ENCODE measurements around the gene SMAD3. TPM values are rescaled to one million over a fixed set of nuclear protein-coding genes. Genes with fewer than 3 reads are reported as not detected.

SMAD3 gene
- polyA plus RNA-seq, 4 donors: 42.6 to 62.2 (median 49.6) TPM

DNA sequence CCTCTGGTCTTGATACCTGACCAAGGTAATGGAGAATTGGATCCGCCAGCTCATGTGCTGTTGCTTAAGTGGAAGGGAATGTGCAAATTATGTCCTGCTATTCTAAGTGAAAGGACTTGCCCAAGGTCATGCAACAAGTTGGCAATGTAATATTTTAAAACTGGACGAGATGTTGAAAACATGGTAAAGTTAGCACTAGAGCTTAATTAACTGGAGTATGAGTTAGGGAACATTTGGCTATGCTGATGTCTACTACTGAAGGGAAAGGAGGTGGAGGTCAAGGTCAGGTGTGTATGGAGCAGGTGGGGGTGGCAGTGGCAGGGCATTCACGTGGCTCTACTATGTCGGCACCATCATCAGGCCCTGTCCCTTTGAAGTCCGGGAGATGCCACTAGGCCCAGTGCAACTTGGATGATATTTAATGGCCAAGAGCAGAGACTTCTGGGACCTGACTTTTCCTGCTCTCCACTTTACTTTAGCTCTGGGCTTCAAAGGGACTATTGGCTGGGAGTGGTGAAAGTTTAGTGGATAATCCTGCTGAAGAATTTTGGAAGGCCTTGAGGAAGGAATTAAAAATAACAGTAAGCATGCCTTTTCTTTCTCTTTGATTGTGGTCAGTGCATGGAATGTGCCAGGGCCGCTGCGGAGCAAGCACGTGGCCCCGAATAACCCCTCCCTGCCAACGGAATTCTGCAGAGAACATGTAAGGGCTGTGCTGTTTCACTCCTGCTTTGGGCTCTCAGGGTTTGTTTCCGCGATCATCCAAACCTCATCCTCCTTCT lies 14.9 kb downstream of the SMAD3 start:
- DNase-seq (ENCODE audit: low read depth in 4 of 4, low spot score in 2 of 4): no peak

DNA sequence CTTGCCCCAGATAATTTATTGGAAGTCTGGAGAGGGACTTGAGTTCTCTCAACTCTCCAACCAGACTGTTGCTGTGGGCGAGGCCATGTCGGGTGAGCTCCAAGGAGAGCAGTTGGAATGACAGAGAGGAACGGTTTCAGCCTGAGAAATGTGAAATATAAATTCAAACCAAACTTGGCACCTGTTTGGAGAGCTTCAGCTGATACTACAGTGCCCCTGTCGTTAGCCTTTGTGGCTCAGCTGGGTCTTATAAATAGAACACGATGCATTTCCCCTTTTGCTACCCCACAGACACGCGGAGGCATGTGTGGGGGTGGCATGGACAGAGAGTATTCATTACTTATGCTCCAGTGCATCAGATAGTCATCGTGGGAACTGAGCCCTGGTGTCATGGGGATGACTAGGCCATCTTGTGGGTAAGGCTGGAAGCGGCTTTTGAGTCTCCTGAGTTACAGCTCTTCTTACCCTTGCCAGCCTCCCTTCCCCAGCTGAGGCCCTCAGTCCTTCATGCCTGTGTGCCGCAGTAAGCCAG lies 15.6 kb downstream of the SMAD3 start:
- no peak for DNase-seq (ENCODE audit: low read depth in 4 of 4, low spot score in 2 of 4)

DNA sequence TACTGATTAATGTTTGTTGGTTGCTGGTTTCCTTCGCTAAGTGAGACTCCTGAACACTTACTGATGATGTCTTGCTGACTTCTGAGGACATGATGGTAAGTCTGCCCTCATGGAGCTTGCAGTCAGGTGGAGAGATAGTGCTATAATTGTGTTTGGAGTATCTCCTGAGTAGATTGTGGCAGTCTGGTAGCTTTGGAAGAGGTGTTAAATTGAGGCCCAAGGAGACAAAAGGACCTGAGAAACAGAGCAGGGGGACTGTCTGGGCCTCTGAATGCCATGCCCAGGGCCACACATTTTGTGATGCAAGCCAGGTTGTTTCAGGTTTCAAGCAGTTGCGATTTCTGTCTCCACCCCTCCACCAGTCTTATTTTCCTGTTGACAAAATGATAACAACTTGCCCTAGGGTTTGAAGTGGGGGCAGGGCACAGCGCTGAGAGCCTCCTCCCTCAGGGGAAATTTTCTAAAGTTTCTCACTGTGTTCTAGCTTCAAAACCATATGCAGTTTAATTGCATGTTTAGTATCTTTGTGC lies 16.7 kb downstream of the SMAD3 start:
- DNase-seq (ENCODE audit: low read depth in 4 of 4, low spot score in 2 of 4): no peak

DNA sequence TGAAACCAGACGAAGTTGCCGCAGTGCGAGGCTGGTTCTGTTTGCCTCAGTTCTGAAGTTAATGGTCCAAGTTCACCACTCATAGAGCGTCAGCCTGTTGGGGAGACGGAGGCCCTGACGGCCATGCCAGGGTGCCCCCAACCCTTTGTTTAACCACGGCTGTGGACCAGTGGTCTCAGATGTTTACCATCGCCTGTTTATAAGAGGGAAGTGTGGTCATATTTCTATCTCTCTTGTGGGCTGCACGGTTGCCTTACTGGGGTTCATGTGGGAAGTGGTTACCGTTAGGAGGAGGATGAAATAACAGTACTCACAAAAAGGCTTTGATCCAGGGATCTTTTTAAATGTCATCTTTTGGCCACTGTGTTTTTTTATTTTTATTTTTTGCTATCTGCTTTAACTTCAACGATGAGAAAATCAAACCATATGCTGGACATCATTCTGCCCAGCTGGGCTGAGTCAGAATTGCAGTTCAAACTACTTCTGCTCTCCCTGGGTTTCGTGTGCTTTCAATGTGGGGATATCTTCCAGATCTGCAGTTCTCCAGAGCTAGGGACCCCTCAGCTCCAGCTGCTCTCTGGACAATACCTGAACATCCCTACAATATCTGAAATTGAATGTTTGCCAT lies 17.8 kb downstream of the SMAD3 start:
- no peak for DNase-seq (ENCODE audit: low read depth in 4 of 4, low spot score in 2 of 4)

DNA sequence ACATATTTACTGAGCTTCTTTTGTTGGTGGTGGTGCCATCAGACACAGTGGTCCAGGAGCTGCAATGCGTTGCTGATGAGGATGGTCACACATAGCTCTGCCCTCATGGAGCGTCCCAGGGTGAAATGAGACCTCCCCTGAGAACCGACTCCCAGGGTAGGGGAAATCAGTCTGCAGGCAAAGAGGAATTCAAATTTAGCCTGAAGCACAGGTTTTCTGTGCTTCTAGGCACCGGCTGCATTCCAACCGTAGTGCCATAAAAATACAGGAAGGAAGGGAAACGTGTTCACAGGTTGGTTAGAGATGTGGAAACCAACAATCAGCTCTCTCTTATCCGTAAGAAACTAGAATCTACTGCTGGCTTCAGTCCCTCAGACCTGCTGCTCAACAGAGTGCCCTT lies 19.2 kb downstream of the SMAD3 start:
- DNase-seq (ENCODE audit: low read depth in 4 of 4, low spot score in 2 of 4): no peak

DNA sequence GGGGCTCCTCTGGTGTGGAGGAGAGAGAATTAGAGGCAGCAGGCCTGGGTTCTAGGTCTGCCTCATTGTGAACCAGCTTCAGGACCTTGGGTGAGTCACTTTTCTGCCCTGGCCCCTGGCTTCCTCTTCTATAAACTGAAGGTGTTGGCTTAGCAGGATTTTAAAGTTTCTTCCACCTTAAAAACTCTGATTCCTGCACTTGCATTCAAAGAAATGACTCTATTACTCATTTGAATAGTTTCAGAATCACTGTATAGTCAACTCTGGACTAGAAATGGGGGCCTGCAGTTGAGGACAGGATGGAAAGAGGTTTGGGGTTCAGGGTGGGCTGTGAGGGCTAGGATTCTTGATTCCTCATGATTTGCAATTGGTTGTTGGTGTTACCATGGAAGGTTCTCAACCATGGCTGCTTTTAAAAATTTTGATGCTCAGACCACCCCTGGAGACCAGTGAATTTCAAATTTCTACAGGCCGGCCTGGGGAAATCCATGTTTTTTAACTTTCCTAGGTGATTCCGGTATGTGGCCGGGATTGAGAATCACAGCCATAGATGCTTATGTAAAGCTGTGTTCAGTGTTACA lies 19.9 kb downstream of the SMAD3 start:
- DNase-seq (ENCODE audit: low read depth in 4 of 4, low spot score in 2 of 4): no peak

DNA sequence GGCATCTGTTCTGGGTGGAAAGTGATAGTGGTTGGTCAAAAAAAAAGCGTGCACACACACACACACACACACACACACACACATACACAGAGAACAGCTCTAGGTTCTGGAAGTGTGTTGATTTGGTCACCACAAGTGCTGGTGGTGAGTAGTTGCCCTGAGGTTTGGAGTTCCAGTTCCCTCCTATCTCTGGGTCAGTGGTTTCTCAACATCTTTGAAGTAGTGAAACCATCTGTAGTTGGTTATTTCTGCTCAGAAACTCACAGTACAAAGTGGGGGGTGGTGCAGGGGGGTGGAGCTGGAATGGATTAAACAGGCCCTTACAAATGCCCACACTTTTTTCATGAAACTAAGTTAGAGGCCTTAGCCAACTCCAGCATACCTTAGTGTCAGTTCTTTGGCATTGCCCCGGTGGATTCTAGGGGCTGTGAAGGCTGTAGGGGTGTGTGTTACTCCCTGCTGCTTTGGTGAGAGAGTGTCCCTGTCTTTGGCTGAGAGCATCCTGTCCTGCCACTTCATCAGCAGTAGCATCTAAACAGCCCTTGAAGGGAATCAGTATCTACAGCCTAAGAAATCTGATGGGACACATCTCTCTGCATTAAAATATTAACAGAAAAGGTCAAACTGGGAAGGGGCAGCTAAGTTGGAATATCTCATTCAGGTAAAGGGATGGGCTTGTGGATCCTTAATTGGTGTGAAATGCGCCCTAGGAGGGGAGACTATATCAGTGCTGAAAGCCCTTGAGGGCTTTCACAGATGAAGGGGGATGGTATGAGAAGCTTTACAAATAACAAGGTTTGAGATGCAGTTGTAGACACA lies 20.6 kb downstream of the SMAD3 start:
- no peak for DNase-seq (ENCODE audit: low read depth in 4 of 4, low spot score in 2 of 4)

DNA sequence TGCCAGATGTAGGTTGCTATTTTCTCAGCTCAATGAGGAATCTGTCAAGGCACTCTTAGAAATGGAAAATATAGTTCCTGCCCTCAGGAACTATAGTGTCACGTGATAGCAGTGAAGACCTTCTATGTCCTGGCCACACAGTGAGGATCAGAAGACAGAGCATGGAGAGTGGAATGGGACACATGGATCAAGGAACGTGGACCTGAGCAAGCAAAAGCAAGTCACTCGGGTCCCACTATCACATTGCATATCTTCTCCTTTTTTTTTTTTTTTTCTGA lies 21.2 kb downstream of the SMAD3 start:
- DNase-seq (ENCODE audit: low read depth in 4 of 4, low spot score in 2 of 4): no peak

DNA sequence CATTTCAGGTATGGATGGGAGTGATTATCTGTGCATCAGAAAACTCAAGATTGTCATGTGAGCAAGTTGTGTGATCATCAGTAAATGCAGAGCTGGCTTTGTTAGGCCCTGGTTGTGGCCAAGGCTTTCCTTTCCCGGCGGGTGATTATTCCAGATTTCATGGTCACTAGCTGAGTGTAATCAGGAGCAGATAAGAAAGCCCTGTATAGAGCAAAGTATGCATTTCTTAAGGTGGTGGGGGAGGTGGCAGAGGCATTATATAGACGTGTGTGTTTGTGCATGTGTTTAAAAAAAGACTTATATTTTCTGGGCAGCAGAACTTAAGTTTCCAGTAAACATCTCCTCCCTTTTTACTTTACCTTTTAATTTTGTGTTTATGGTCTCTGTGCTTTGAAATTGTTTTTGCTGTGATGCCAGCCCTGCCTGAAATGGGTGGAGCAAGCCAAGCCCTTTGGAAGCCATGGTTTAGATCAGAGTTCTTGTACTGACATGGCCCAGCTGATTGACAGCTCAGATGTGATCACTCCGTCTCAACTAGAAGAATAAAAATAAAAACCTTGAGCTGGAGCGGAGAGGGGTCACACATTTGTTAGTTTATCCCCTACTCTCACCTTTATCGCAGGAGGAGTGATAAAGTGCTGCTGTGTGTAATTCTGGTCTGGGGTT lies 22.2 kb downstream of the SMAD3 start:
- no peak for DNase-seq (ENCODE audit: low read depth in 4 of 4, low spot score in 2 of 4)

DNA sequence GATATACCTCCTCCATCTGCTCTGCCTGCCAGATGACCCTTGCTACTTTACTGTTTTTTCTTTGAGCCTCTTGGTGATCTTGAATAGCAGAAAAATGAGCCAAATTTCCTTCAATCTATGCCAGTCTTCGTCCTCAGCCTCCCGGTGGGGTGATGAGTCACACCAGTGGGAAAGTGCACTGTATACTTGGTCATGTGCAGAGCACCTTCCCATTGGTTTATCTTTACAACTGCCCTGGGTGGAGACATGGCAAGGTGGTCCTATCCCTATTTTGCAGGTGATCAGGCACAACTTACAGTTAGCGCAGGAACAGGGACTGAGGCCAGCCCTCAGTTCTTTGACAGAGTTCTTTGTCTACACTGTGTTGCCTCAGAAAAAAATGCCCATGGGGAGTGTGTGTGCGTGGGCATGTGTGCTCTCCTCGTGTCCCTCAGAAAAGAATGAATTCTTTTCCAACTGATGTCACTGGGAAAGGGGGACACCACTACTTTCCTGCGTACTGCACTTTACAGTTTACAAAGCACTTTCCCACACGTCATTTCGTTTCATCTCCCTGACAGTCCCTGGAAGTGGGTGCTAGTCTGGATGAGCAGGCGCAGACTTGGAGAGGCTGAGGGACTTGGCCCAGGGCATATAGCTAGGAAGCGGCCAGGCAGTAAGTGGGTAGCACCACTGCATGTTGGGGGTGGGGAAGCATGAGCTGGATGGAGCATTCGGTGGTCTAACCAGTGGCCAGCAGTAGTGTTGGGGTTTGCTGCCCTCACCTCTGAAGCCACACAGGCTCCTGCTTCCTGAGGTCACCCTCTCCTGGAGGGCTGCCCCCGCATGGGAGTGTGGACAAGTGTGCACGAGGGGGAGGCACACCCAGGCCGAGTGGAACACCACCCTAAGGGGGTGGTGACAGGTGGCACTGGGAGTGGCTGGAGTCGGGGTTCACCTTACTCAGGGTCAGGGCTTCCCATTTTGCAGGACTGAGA lies 24.1 kb downstream of the SMAD3 start:
- no peak for DNase-seq (ENCODE audit: low read depth in 4 of 4, low spot score in 2 of 4)

DNA sequence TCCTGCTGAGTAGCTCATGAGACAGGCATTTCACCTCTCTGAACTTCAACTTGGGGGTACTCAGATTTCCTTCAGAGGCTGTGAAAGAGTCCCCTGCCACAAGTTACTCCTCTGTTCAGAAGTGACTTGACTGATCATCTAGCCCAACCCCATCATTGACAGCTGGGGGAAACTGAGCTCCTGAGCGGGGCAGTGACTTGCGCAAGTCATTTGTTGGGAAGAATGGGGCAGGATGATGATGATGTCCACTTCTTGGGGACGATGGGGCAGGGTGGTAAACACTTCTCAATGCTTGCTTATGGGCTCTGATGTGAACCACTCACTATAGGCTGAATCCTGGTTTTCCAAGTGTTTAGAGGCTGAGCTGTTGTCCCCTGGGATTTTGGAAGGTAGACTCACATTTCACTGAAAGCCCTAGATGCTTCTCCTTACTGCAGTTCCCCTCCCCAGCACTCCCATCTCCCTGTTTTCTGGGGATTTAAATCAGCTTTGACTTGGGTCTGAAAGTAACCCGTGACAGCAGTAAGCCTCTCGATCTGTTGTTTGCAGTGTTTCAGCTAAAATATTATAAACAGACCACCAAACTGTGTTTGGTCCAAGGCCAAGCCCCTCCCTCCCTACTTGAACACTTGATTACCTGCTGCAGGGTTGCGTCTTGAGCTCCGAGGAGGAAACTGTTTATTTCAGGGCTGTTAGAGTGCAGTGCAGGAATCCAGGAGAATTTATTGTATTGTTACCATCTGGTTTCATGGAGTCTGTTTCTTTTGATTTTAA lies 25.1 kb downstream of the SMAD3 start:
- DNase-seq (ENCODE audit: low read depth in 4 of 4, low spot score in 2 of 4): no peak

DNA sequence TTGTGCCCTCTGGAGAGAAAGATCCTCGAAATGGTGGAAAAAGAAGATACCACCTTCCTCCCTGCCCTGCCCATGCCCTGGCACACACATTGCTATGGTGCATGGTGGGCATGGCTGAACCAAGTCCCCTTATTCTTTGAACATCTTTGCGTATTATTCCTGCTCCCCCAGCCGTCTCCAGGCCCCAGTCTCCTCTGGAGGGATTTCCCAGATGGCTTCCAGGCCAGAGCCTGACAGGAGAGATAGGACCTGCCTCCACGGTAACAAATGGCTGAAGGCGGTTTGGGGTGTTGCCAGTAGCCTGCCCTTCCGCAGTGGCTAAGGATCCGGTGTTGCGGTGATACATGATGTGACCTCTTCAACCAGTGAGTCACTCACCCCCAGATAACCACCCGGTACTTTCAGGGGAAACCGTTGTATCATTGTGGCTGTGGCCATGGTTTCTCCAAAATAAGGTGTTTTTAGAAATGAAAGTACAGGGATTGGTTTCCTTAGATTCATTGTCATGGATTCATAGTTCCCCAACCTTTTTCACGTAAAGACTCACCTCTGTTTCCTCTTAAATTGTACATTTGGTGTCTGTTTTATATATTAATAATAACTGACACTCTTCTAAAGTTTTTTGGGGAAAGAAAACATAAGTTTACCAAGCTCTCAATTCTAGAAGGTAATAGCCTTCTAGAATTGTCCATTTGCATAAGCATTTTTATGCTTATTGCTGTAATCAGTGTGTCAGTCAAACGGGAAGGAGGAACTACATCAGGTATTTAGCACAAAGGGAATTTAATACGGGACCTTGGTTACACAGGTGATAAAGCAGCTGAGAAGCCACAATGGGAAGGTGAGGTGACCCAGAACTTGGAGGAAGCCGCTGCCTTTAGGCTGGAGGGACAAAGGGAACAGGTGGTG lies 25.9 kb downstream of the SMAD3 start:
- DNase-seq (ENCODE audit: low read depth in 4 of 4, low spot score in 2 of 4): no peak

DNA sequence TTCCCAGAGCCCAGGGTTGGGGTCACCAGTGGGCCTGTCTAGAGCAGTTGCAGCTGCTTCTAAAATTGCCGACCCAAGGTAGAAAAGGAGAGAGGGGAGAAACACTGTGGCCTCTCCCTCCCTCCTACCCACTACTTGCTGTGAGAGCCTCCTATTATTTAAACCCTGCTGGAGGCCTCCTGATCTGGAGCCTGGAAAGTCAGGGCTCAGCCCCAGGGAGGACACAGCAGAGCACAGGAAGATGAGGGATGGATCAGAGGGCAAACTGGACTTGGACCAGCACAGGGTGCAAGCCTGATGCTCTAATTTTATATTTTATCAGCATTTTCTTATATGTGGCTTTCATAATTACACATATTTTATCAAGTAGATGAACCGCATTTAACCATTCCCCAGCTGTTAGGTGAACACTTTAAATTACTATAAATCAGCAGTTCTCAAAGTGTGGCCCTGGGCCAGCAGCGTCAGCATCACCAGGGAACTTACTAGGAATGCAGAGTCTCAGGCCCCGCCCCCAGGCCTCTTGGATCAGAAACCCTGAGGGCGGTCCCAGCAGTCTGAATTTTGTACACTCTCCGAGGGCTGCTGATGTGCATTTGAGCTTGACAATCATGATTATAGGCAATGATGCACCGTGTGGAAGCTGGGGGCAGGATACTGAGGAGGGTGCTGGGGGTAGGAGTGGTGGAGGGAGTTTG lies 26.7 kb downstream of the SMAD3 start:
- DNase-seq (ENCODE audit: low read depth in 4 of 4, low spot score in 2 of 4): no peak

DNA sequence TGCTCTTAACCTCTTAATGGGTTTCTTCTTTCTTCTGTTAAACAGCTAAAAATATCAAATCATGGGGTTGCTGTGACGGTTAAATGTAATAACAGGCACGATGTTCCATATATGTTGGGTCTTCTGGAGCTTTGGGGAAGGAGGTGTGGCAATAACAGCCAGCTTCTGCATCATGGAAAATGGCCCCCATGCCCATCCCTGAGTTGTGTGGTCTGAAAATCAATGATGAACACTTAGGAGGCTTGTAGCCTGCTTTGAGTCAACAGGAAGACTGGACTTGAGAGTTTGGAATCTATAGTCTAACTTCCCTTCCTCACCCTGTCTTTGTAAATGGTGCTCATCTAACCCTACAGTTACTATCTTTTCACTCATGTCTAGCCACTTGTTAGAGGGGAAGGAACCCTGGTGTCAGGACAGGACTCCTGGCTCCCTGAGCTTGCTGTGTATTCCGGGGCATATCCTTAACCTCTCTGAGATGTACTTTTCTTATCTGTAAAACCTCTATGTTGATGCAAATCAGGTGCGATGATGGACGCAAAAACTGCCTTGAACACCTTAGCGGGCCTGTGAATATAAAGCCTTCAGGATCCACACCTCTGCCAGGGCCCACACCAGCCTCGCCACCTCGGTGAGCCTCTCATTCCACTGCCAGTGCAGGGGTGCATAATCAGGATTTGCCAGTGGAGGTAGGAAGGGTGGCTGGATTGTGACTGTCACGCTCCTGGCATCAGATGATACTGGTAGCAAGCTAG lies 27.5 kb downstream of the SMAD3 start:
- DNase-seq (ENCODE audit: low read depth in 4 of 4, low spot score in 2 of 4): no peak

DNA sequence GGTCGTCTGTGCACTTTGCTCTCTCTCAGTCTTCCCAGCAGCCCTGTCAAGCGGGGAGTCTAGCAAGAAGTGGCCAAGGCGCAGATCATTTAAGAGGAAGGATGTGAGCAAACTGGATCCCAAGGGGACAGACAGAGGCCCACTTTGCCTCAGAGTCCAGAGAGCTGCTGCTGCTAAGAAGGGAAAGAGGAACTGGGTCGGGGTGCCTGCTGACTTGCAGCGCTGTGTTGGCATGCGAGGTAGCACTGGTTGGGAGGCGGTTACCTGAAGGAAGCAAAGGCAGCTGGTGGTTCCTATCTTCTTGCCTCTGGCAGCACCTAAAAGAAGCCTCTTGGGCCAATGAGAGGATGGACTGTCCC lies 28.1 kb downstream of the SMAD3 start:
- DNase-seq (ENCODE audit: low read depth in 4 of 4, low spot score in 2 of 4): no peak

Measured in left renal cortex interstitium (tissue), 4 donors.